Neural progenitor cell (in vitro differentiated cells): ENCODE results near the gene RBM12. TPM values are rescaled to one million over a fixed set of nuclear protein-coding genes. Genes with fewer than 3 reads are reported as not detected.
A peak's percentile ranks its signal among the peaks of the same experiment; 100 is the strongest.
"Not testable (repeated sequence)": the region's sequence is repeated elsewhere in the genome, so short reads cannot be mapped to it uniquely, and the experiment has no call there.

Experiments
- DNase-seq: peaks from one replicate; pipeline ENCODE4 v3.0.0-alpha.2; 2016; ENCODE audit warnings: low spot score
- H2AFZ ChIP-seq: fragments of 200-600 bp; sonication (generic); replicated peaks from 2 replicates; pipeline ENCODE4 v1.6.1; 2016; ENCODE audit warnings: antibody characterized with exemption
- H3F3A ChIP-seq: fragments of 200-600 bp; sonication (generic); 2 replicates; pipeline ENCODE4 v1.6.1; 2016; ENCODE audit warnings: antibody characterized with exemption, low read depth
- H3K27ac ChIP-seq: fragments of 200-600 bp; sonication (generic); 2 replicates; pipeline ENCODE4 v1.5.1; 2016; ENCODE audit warnings: mild to moderate bottlenecking
- H3K27me3 ChIP-seq: fragments of 200-600 bp; sonication (generic); 2 replicates; pipeline ENCODE4 v1.6.1; 2016; ENCODE audit warnings: mild to moderate bottlenecking, moderate library complexity
- H3K36me3 ChIP-seq: fragments of 200-600 bp; sonication (generic); 2 replicates; pipeline ENCODE4 v1.5.1; 2016
- H3K4me1 ChIP-seq: fragments of 200-600 bp; sonication (generic); 2 replicates; pipeline ENCODE4 v1.6.1; 2016; ENCODE audit warnings: mixed run types
- H3K4me2 ChIP-seq: fragments of 200-600 bp; sonication (generic); 2 replicates; pipeline ENCODE4 v1.6.1; 2016
- H3K4me3 ChIP-seq: fragments of 200-600 bp; sonication (generic); 2 replicates; pipeline ENCODE4 v1.5.1; 2016
- H3K79me2 ChIP-seq: fragments of 200-600 bp; sonication (generic); 2 replicates; pipeline ENCODE4 v1.6.1; 2016; ENCODE audit warnings: low read depth
- H3K9ac ChIP-seq: fragments of 200-600 bp; sonication (generic); 2 replicates; pipeline ENCODE4 v1.6.1; 2016
- H3K9me3 ChIP-seq: fragments of 200-600 bp; sonication (generic); 2 replicates; pipeline ENCODE4 v1.5.1; 2016; ENCODE audit warnings: low read depth
- H4K20me1 ChIP-seq: fragments of 200-600 bp; sonication (generic); 2 replicates; pipeline ENCODE4 v1.6.1; 2016; ENCODE audit warnings: low read depth
- H3K27ac Mint-ChIP-seq: 3 replicates; pipeline ENCODE4 v1.8.0; 2021; ENCODE audit warnings: mixed read lengths
- H3K27me3 Mint-ChIP-seq: 2 replicates; pipeline ENCODE4 v1.8.0; 2022; ENCODE audit warnings: low read depth, mild to moderate bottlenecking, inconsistent platforms, moderate library complexity, mixed read lengths; ENCODE audit not compliant: insufficient read depth
- H3K36me3 Mint-ChIP-seq: 3 replicates; pipeline ENCODE4 v1.8.0; 2021; ENCODE audit warnings: mixed read lengths
- H3K4me1 Mint-ChIP-seq: 3 replicates; pipeline ENCODE4 v1.8.0; 2021; ENCODE audit warnings: mixed read lengths
- H3K4me3 Mint-ChIP-seq: 3 replicates; pipeline ENCODE4 v1.8.0; 2021; ENCODE audit warnings: mild to moderate bottlenecking, moderate library complexity, mixed read lengths
- H3K9me3 Mint-ChIP-seq: 3 replicates; pipeline ENCODE4 v1.8.0; 2020; ENCODE audit warnings: mixed read lengths
- CTCF ChIP-seq: fragments of 200-600 bp; sonication (generic); IDR thresholded peaks from 2 replicates; pipeline ENCODE4 v1.5.1; 2017; ENCODE audit warnings: antibody characterized with exemption, mild to moderate bottlenecking
- EZH2 ChIP-seq: fragments of 200-600 bp; sonication (generic); IDR thresholded peaks from 2 replicates; pipeline ENCODE4 v1.6.1; 2017; ENCODE audit warnings: antibody characterized with exemption, mild to moderate bottlenecking, moderate library complexity
- EZH2phosphoT487 ChIP-seq: fragments of 200-600 bp; sonication (generic); IDR thresholded peaks from 2 replicates; pipeline ENCODE4 v1.6.1; 2017; ENCODE audit warnings: antibody characterized with exemption
- total RNA-seq: library from RNA; depleted of rRNA; stranded (reverse); fragments of >200 nt; gene quantifications from 2 replicates; pipeline ENCODE4 v1.2.3, GENCODE V29; 2015; ENCODE audit warnings: low replicate concordance

The RBM12 gene
- total RNA-seq, 1 donor from 2014 or later: 112 TPM

DNA sequence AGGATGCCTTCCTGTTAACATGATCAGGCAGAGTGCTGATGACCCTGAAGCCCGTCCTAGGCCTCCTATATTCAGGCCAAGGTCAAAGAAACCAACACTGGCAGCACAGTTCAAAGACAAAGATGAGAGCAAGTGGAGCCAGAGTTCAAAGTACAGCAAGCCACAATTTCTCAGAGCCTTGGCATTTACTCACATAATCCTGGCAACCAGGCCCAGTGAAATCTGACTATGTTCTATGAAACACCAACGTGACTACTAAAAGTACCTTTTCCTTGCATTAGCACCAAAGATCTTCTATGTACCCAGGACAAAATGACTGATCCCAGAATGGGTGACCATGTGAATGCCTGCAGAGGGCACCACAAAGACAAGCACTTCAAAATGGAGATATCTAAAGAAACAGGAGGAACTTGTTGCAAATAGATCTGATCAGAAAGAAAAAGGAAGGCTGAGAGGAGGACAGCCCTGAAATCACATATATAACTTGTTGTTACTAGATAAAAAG, 30.6 kb upstream of the RBM12 start:
- Histone ChIP-seq H3K36me3 (no peaks in the 10 kb centered on the region), H3K9me3 (no peaks in the 10 kb centered on the region), H3K9ac (no peak overlapping the region), H3F3A (peaks cover 27% of the 10 kb centered on the region), H3K4me2 (no peak overlapping the region), H3K79me2 (peaks cover 10% of the 10 kb centered on the region), H4K20me1 (peaks cover 3% of the 10 kb centered on the region), H3K4me1 (peaks cover 8% of the 10 kb centered on the region), H3K4me3 (no peak overlapping the region), H3K27me3 (no peaks in the 10 kb centered on the region), H3K27ac (no peak overlapping the region), H2AFZ (no peak overlapping the region)
- DNase-seq: no peak
- H3K9me3 Mint-ChIP-seq: no peaks in the 10 kb centered on the region
- peaks cover 6% of the 10 kb centered on the region for H3K27me3 Mint-ChIP-seq
- peaks cover 19% of the 10 kb centered on the region for H3K4me1 Mint-ChIP-seq
- no peak for TF ChIP-seq EZH2phosphoT487
- H3K4me3 Mint-ChIP-seq: no peak overlapping the region
- H3K36me3 Mint-ChIP-seq: peaks cover 8% of the 10 kb centered on the region
- no peak overlapping the region for H3K27ac Mint-ChIP-seq

GRCh38 chr20:35690265-35690664, 25.6 kb upstream of the RBM12 start:
- TF ChIP-seq EZH2phosphoT487 (no peak), CTCF (no peak), EZH2 (no peak)
- H3K36me3 ChIP-seq: no peaks in the 10 kb centered on the region
- no peak for DNase-seq
- Mint-ChIP-seq H3K36me3 (peaks cover 26% of the 10 kb centered on the region), H3K4me1 (no peaks in the 10 kb centered on the region), H3K27me3 (peaks cover 2% of the 10 kb centered on the region), H3K4me3 (no peak overlapping the region), H3K27ac (no peak overlapping the region), H3K9me3 (peaks cover 5% of the 10 kb centered on the region)
- no peaks in the 10 kb centered on the region for H3K27me3 ChIP-seq
- H3K4me1 ChIP-seq: no peaks in the 10 kb centered on the region
- no peaks in the 10 kb centered on the region for H3K79me2 ChIP-seq
- no peaks in the 10 kb centered on the region for H3F3A ChIP-seq
- H3K9ac ChIP-seq: no peak overlapping the region
- no peak overlapping the region for H3K27ac ChIP-seq
- no peak overlapping the region for H3K4me3 ChIP-seq
- H3K9me3 ChIP-seq: no peaks in the 10 kb centered on the region
- H3K4me2 ChIP-seq: no peak overlapping the region
- H4K20me1 ChIP-seq: no peaks in the 10 kb centered on the region
- H2AFZ ChIP-seq: no peak overlapping the region

DNA sequence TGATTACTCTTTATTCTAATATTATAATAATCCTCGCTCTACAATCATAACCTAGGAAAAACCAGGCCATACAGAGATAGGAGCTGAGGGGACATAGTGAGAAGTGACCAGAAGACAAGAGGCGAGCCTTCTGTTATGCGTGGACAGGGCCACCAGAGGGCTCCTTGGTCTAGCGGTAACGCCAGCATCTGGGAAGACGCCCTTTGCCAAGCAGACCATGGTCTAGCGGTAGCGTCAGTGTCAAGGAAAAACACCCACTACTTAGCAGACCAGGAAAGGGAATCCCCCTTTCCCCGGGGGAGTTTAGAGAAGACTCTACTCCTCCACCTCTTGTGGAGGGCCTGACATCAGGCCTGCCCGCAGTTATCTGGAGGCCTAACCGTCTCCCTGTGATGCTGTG, 22.2 kb upstream of the RBM12 start:
- H3F3A ChIP-seq, H3K4me3 ChIP-seq, H4K20me1 ChIP-seq, H3K9me3 Mint-ChIP-seq, H3K27ac ChIP-seq, H3K4me2 ChIP-seq, H3K36me3 ChIP-seq, H3K4me1 ChIP-seq, H2AFZ ChIP-seq, H3K9ac ChIP-seq, H3K4me3 Mint-ChIP-seq, H3K27me3 Mint-ChIP-seq, H3K27ac Mint-ChIP-seq, H3K4me1 Mint-ChIP-seq, H3K27me3 ChIP-seq, H3K9me3 ChIP-seq, H3K79me2 ChIP-seq: not testable (repeated sequence)
- peaks cover 22% of the 10 kb centered on the region for H3K36me3 Mint-ChIP-seq
- peak; percentile 27 for TF ChIP-seq CTCF
- peak; percentile 16 for DNase-seq

GRCh38 chr20:35685368-35685767, 20.7 kb upstream of the RBM12 start:
- not testable (repeated sequence) for H3K27me3 ChIP-seq, H3K4me1 Mint-ChIP-seq, H4K20me1 ChIP-seq, H3K4me3 Mint-ChIP-seq, H3K4me1 ChIP-seq, H3K36me3 ChIP-seq, H3K4me2 ChIP-seq, H3K79me2 ChIP-seq, H3K9me3 ChIP-seq, H3K27ac ChIP-seq, H3F3A ChIP-seq, H2AFZ ChIP-seq, H3K27ac Mint-ChIP-seq, H3K4me3 ChIP-seq, DNase-seq, H3K9me3 Mint-ChIP-seq, H3K27me3 Mint-ChIP-seq, H3K9ac ChIP-seq
- peaks cover 24% of the 10 kb centered on the region for H3K36me3 Mint-ChIP-seq
